Measurements from ENCODE around the gene IL10RB.

Gene IL10RB

DNA sequence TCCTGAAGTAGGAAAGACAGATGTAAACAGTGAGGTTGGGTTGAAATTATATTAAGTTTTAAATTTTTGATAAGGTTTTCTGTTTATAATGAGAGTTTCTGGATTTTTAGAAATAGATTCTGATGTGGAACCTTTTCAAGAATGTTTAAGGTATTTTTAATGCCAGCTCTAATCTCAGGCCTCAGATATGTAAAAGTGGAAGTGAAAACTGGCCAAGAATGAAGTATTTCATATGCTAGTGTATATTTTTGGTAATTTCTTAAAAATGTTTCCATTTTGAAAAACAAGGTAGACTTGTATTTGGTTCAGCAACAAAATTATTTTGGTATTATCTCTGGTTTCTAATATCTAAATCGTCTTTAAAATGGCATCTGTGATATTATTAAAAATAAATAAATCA is 73.0 kb downstream of the IL10RB start:
- DNase-seq, result no peak

DNA sequence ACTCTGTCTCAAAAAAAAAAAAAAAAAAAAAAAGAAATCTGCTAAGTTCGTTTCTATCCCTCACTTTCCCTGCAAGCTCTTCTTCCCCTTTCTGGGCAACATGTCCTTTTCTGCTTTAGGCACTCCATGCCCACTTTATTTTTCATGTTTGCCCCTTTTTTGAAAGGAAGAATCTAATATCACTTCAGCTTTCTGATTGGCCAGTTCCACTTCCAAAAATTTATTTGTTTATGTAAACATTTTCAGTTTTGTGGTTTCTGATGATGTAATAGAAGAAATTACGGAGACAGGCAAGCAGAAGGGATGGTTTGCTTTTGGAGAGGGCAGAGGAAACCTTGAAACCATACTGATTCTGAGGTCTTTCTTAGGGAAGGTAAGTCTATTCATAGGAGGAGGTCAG is 73.8 kb downstream of the IL10RB start:
- DNase-seq, result no peak

DNA sequence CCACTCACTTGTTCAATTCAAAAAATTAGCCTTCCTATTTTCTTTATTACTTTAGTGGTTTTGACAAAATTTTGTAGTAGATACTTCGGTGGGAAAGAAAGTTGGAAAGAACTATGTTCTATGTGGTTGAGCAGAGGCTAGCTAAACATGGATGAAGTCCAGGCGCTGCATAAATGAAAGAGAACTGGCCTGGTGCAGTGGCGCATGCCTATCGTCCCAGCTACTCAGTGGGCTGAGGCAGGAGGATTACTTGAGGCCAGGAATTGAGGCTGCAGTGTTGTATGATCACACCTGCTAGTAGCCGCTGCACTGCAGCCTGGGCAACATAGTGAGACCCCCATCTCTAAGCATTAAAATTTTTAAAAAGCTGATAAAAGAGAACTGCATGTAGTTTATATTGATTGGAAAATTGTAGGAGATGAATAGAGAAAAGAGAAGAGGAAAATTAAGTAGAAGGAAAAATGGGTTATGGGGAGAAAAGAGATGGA is 79.6 kb downstream of the IL10RB start:
- no peak for DNase-seq
